HUES48 (cell line): ENCODE measurements around the gene PLXND1.

Experiments used
- H3K27ac ChIP-seq: one replicate; pipeline ENCODE4 v1.7.0; 2013; ENCODE audit warnings: low read depth, low read length, inconsistent platforms
- H3K27me3 ChIP-seq: 2 replicates; pipeline ENCODE4 v1.6.1; 2013; ENCODE audit warnings: mild to moderate bottlenecking, low read length; ENCODE audit not compliant: control insufficient read depth, insufficient read depth
- H3K36me3 ChIP-seq: 2 replicates; pipeline ENCODE4 v1.6.1; 2013; ENCODE audit warnings: low read length; ENCODE audit not compliant: control insufficient read depth, insufficient read depth
- H3K4me1 ChIP-seq: 2 replicates; pipeline ENCODE4 v1.6.1; 2013; ENCODE audit warnings: mild to moderate bottlenecking, low read length; ENCODE audit not compliant: control insufficient read depth, insufficient read depth
- H3K4me3 ChIP-seq: 2 replicates; pipeline ENCODE4 v1.5.1; 2013; ENCODE audit warnings: mild to moderate bottlenecking, low read depth, low read length
- H3K9ac ChIP-seq: 2 replicates; pipeline ENCODE4 v1.6.1; 2013; ENCODE audit warnings: mild to moderate bottlenecking, low read depth, low read length, moderate library complexity
- H3K9me3 ChIP-seq: 2 replicates; pipeline ENCODE4 v1.6.1; 2013; ENCODE audit warnings: low read length; ENCODE audit not compliant: control insufficient read depth, insufficient read depth

PLXND1 gene

DNA sequence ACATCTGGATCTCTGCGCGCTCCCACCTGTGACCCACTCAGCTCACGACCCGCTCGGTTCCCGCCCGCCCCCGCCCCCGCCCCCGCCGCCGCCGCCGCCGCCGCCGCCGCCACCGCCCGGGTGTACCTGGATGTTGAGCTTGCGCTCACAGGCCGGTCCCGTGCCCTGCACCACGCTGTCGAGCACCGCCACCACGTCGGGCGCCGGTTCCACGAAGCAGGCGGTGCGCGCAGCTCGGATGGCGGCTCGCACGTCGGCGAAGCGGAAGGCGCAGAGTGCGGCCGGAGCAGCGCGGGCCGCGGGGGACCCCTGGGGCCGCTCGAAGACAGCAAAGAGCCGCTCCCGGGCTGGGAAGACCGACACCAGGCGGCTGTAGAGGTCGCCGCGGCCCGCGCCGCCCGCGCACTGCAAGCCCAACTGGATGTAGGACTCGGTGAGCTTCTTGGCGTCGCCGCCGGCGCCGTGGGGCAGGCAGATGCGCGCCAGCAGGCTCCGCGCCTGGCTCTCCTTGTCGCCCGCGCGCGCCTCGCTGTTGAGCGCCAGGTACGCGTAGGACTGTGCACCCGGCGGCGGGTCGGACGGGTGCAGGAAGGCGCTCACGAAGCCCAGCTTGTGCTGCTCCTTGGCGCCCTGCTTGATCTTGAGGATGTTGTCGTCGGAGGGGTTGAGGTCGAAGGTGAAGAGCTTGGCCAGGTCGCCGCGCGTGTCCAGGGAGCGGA is 1.1 kb downstream of the PLXND1 start:
- peaks cover 34% of the 10 kb centered on the region for H3K4me1 ChIP-seq

DNA sequence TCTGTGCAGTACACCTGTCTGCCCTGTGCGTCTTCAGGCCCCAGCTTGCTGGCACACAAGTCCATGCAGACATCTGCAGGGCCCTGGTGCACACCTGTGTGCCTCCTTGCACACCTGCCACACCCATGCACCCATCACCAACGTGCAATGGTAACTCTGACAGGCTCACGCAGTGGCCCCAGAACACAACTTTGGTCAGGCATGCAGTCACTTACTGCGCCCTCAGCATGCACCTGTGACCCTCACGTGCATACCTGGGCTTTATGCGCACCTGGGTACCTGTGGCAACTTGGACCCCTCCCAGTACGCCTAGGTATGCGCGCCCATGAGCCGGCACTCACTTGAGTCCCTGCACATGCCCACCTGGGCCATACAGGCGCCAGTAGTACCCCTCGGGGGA is 1.7 kb downstream of the PLXND1 start:
- H3K4me3 ChIP-seq, result peak overlapping the region; percentile 47
- no peaks in the 10 kb centered on the region for H3K36me3 ChIP-seq
- no peaks in the 10 kb centered on the region for H3K9me3 ChIP-seq
- H3K27me3 ChIP-seq, result peaks cover 35% of the 10 kb centered on the region
- H3K4me1 ChIP-seq, result peaks cover 38% of the 10 kb centered on the region
- no peak overlapping the region for H3K9ac ChIP-seq
- no peak overlapping the region for H3K27ac ChIP-seq

More for the DNA sequence above, 1.1 kb downstream of the PLXND1 start:
- Histone ChIP-seq H3K9me3 (no peaks in the 10 kb centered on the region), H3K9ac (no peak overlapping the region), H3K27me3 (peaks cover 35% of the 10 kb centered on the region), H3K36me3 (no peaks in the 10 kb centered on the region), H3K4me3 (peak overlapping the region; percentile 66), H3K27ac (no peak overlapping the region)

DNA sequence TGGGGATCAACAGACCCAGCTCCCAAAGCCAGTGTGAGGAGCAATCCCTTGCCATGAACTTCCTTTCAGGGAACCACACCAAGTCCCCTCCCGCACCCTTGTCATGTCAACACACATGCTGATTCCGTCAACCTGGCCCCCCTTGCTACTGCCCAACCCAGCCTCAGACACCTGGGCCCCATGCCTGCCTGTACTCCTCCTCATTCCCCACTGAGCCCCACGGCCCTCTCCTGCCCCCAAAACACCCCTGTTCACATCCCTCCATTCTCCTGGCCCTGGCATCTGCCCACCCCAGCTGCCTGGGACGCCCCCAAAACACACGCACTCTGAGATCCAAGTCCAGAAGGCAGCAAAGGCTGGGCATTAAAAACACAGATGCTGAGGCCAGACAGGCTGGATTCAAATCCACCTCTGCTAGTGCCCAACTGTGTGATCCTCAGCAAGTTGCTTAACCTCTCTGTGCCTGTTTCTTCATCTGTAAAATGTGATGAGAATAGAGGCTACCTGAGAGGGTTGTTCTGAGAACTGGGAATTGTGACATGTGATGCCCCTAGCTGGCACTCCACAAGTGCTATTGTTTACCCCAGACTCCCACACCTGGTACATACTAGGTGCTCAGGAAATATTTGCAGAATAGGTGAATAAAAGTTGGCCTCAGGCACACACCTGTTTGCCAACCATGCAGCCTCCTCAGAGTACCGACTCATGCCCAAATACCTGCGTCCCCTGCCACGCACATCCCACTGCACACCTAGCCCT is 2.3 kb downstream of the PLXND1 start:
- peak overlapping the region; percentile 47 for H3K4me3 ChIP-seq
- H3K36me3 ChIP-seq, result no peaks in the 10 kb centered on the region
- peaks cover 43% of the 10 kb centered on the region for H3K4me1 ChIP-seq
- no peaks in the 10 kb centered on the region for H3K9me3 ChIP-seq
- peaks cover 35% of the 10 kb centered on the region for H3K27me3 ChIP-seq
- no peak overlapping the region for H3K9ac ChIP-seq
- H3K27ac ChIP-seq, result peak overlapping the region; percentile 87

DNA sequence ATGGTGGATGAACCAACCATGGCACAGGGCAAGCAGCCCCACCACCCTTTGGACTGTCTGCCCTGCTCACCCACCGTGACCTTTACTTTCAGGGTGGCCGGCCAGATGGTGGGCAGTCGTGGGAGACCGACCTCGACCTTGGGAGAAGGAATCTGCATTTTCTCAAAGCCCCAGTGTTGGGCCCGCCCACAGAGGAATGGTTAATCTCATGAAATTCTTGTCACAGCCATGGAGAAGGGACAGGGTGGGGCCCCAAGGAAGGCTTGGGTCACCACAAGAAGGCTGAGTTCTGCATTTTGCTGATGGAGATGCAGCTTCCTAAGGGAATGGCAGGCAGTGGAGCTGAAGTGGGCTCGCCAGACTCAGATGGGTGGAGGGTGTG is 2.9 kb downstream of the PLXND1 start:
- H3K36me3 ChIP-seq, result no peaks in the 10 kb centered on the region
- H3K4me3 ChIP-seq, result no peak overlapping the region
- H3K9me3 ChIP-seq, result no peaks in the 10 kb centered on the region
- H3K27me3 ChIP-seq, result peaks cover 35% of the 10 kb centered on the region
- peaks cover 44% of the 10 kb centered on the region for H3K4me1 ChIP-seq
- H3K9ac ChIP-seq, result no peak overlapping the region
- H3K27ac ChIP-seq, result peak overlapping the region; percentile 87

DNA sequence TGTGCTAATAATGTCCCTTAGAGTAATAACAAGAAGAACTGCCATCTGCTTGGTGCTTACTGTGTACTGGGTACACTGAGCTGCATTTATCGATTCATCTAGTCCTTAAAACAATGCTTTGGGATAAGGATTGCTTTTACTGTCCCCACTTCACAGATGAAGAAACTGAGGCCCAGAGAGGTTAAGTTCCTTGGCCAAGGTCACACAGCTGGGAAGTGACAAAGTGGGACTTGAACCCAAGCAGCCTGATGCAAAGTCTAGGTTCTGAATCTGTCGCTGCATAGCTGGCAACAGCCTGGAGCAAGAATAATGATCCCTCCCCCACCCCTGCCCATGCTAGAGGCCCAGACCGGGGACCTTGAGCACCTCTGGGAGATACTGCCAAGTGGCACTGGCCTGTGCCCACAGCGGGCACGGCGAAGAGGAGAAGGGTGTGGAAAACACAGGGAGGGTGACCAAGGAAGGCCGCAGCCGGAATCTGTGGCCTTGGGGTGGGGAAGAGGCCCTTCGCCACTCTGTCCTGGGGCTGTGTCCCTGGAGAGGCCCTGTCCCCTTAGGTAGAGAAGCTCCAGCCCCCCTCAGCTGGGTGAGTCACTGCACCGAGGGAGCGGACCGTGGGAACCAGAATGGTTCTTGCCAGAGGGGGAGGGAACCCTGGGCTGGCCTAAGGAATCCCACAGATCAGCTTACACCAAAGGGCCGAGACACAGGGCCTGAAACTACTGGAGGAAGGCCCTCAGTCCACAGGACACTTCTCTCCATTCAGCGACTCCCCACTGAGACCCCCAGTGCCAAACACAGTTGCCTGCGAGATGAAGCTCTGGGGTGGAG is 3.5 kb downstream of the PLXND1 start:
- Histone ChIP-seq H3K27ac (peak overlapping the region; percentile 87), H3K36me3 (no peaks in the 10 kb centered on the region), H3K27me3 (peaks cover 31% of the 10 kb centered on the region), H3K9me3 (no peaks in the 10 kb centered on the region), H3K4me3 (no peak overlapping the region), H3K4me1 (peaks cover 44% of the 10 kb centered on the region), H3K9ac (no peak overlapping the region)

DNA sequence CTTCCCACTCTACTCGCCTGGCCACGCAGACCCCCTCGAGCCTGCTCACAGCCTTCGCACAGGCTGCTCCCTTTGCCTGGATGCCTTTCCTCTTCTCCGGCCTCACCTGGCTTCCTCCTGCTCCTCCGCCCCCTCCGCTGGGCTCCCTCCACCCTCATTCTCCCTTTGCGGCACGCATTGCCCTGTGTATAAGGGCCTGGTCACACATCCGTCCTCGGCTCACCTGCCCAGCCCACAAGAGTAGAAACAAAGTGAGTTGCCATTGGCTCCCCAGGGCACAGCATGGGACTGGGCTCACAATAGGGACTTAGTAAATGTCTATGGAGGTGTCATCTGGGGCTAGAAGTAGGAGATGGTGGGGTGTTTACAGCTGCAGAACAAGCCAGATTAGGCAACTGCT is 4.2 kb downstream of the PLXND1 start:
- H3K9ac ChIP-seq, result no peak overlapping the region
- H3K4me3 ChIP-seq, result no peak overlapping the region
- no peaks in the 10 kb centered on the region for H3K9me3 ChIP-seq
- no peaks in the 10 kb centered on the region for H3K36me3 ChIP-seq
- peaks cover 25% of the 10 kb centered on the region for H3K27me3 ChIP-seq
- H3K4me1 ChIP-seq, result peaks cover 46% of the 10 kb centered on the region
- peak overlapping the region; percentile 87 for H3K27ac ChIP-seq

DNA sequence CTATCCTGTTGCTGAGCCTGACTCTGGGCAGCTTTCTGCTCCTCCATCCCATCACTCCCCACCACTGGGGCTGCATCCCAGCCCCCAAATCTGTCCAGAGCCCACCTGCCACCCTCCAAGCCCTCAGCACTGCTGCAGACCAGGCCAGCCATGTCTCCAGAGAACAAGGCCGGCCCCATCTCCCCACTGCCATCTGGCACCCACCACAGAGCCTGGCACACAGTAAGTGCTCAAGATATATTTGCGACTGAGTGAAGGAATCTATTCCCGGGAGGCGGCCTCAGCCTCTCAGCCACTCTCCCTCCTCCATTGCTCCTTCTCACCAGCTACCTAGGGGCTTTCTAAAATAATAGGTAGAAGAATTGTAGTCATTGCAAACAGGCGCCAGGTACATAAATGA is 4.8 kb downstream of the PLXND1 start:
- H3K4me1 ChIP-seq, result peaks cover 52% of the 10 kb centered on the region

DNA sequence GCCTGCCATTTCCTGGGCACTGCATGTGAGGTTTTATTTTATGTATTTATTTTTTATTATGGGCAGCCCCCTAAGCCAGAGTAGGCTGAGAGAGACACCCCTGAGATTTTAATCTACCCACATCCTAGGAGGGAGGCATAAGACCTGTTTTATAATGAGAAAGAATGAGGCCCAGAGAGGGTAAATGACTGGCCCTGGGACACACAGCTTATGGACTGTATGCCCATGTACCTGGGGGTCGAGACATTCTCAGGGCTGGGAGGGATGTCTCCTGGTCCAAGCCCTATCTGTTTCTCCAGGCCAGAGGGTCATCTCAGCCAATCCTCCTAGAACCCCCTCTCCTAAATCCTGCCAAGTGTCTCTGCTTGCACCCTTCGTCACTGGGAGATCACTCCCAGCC is 6.1 kb downstream of the PLXND1 start:
- H3K9me3 ChIP-seq, result no peaks in the 10 kb centered on the region
- H3K4me1 ChIP-seq, result peaks cover 59% of the 10 kb centered on the region
- H3K27ac ChIP-seq, result peak overlapping the region; percentile 93
- no peak overlapping the region for H3K9ac ChIP-seq
- H3K36me3 ChIP-seq, result no peaks in the 10 kb centered on the region
- no peak overlapping the region for H3K4me3 ChIP-seq
- H3K27me3 ChIP-seq, result peaks cover 15% of the 10 kb centered on the region

More for the DNA sequence above, 4.8 kb downstream of the PLXND1 start:
- H3K9me3 ChIP-seq, result no peaks in the 10 kb centered on the region
- H3K9ac ChIP-seq, result no peak overlapping the region
- H3K27me3 ChIP-seq, result peaks cover 25% of the 10 kb centered on the region
- H3K36me3 ChIP-seq, result no peaks in the 10 kb centered on the region
- no peak overlapping the region for H3K4me3 ChIP-seq
- H3K27ac ChIP-seq, result peak overlapping the region; percentile 87

DNA sequence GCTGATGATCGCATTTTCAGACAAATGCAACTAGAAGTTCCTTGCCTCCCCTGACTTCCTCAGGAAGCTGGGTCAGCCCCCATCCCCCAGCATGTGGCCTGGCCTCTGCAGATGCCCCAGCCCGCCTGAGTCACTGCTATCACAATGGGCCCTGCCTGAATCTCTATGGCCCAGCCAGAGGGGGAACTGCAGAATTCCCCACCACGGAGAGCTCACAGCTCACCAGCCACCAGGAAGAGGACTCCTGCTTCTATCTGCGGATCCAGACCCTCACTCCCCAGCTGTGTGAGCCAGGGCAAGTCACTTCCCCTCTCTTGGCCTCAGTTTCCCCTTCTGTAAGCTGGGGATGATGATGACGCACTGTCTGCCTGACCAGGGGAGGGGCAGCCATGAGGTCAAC is 6.9 kb downstream of the PLXND1 start:
- peaks cover 8% of the 10 kb centered on the region for H3K27me3 ChIP-seq
- no peak overlapping the region for H3K4me3 ChIP-seq
- H3K36me3 ChIP-seq, result no peaks in the 10 kb centered on the region
- no peaks in the 10 kb centered on the region for H3K9me3 ChIP-seq
- H3K9ac ChIP-seq, result no peak overlapping the region
- H3K4me1 ChIP-seq, result peaks cover 59% of the 10 kb centered on the region
- peak overlapping the region; percentile 93 for H3K27ac ChIP-seq

DNA sequence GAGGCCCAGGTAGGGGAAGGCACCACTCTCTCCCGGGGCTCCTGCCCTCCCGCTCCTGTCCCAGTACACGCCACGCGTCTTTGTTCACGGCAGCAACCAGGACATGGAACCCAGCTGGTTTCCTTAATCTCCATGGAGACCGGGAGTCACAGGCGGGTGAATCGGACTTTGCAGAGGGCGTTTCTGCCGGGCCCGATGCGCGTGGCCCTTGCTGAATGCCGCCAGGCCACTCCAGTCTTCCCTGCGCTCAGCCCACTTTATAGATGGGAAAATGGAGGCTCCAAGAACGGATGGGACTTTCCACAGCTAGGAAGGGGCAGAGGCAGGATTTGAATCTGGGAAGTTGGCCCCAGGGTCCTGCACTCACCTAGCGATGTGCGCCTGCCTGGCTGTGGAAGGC is 7.4 kb downstream of the PLXND1 start:
- H3K27ac ChIP-seq, result peak overlapping the region; percentile 93
- H3K9ac ChIP-seq, result no peak overlapping the region
- H3K4me3 ChIP-seq, result no peak overlapping the region
- peaks cover 64% of the 10 kb centered on the region for H3K4me1 ChIP-seq
- peaks cover 3% of the 10 kb centered on the region for H3K27me3 ChIP-seq
- H3K9me3 ChIP-seq, result no peaks in the 10 kb centered on the region
- H3K36me3 ChIP-seq, result no peaks in the 10 kb centered on the region
